ENCODE data around the gene RCBTB2.
"Not testable (repeated sequence)": the region's sequence is repeated elsewhere in the genome, so short reads cannot be mapped to it uniquely, and the experiment has no call there.

The RCBTB2 gene

GRCh38 chr13:48493066-48493765, 39.7 kb downstream of the RCBTB2 start:
- FAIRE-seq, result no peak

GRCh38 chr13:48492470-48493065, 40.3 kb downstream of the RCBTB2 start:
- peak; percentile 65 for FAIRE-seq

GRCh38 chr13:48492096-48492440, 40.8 kb downstream of the RCBTB2 start:
- no peak for FAIRE-seq

- no peak for FAIRE-seq
These were observed 41.3 kb downstream of the RCBTB2 start for GRCh38 chr13:48491423-48492095.

GRCh38 chr13:48490241-48490640, 42.6 kb downstream of the RCBTB2 start:
- no peak for FAIRE-seq

- FAIRE-seq, result no peak
These were observed 43.2 kb downstream of the RCBTB2 start for GRCh38 chr13:48489666-48490065.

GRCh38 chr13:48488995-48489394, 43.9 kb downstream of the RCBTB2 start:
- FAIRE-seq, result peak; percentile 12

GRCh38 chr13:48487968-48488367, 44.9 kb downstream of the RCBTB2 start:
- no peak for FAIRE-seq

GRCh38 chr13:48486836-48487235, 46.0 kb downstream of the RCBTB2 start:
- FAIRE-seq, result no peak

- no peak for FAIRE-seq
These were observed 46.5 kb downstream of the RCBTB2 start for GRCh38 chr13:48486362-48486761.

GRCh38 chr13:48485432-48485831, 47.4 kb downstream of the RCBTB2 start:
- FAIRE-seq, result no peak

- FAIRE-seq, result no peak
These were observed 49.3 kb downstream of the RCBTB2 start for GRCh38 chr13:48483575-48483974.

- no peak for FAIRE-seq
These were observed 54.5 kb downstream of the RCBTB2 start for GRCh38 chr13:48478391-48478790.

GRCh38 chr13:48477191-48477855, 55.6 kb downstream of the RCBTB2 start:
- no peak for FAIRE-seq

GRCh38 chr13:48476686-48477085, 56.2 kb downstream of the RCBTB2 start:
- FAIRE-seq, result peak; percentile 33

- FAIRE-seq, result no peak
These were observed 56.7 kb downstream of the RCBTB2 start for GRCh38 chr13:48476215-48476614.

GRCh38 chr13:48475230-48475629, 57.6 kb downstream of the RCBTB2 start:
- no peak for FAIRE-seq

GRCh38 chr13:48457578-48458242, 75.2 kb downstream of the RCBTB2 start:
- no peak for FAIRE-seq

- no peak for FAIRE-seq
These were observed 76.3 kb downstream of the RCBTB2 start for GRCh38 chr13:48456546-48456945.

- not testable (repeated sequence) for FAIRE-seq
These were observed 81.7 kb downstream of the RCBTB2 start for GRCh38 chr13:48451196-48451595.

GRCh38 chr13:48449656-48450055, 83.2 kb downstream of the RCBTB2 start:
- FAIRE-seq, result peak; percentile 80

- FAIRE-seq, result peak; percentile 88
These were observed 83.8 kb downstream of the RCBTB2 start for GRCh38 chr13:48448959-48449614.
